ENCODE data around the gene LRRTM4.

- TF ChIP-seq CTCF (IDR thresholded peaks at IDR 0.05) (no peak), POLR2A (IDR thresholded peaks at IDR 0.05) (no peak)
Measured at GRCh38 chr2:76763276-76763675, 758.9 kb downstream of the LRRTM4 start.

All from thyroid gland (tissue), 4 donors.